GM23338 (cell line): ENCODE measurements around the gene ATP6V1A. TPM values are rescaled to one million over a fixed set of nuclear protein-coding genes. Genes with fewer than 3 reads are reported as not detected.

Experiments
- ATAC-seq: fragments of 200-7000 bp; cut with Tn5 transposase; 3 replicates; pipeline ENCODE4 v1.9.1; 2020
- DNase-seq: peaks from one replicate; pipeline ENCODE4 v3.0.0-alpha.2; 2015; ENCODE audit warnings: low spot score
- H2AFZ ChIP-seq: fragments of 200-600 bp; sonication (generic); 2 replicates; pipeline ENCODE4 v1.8.0; 2016; ENCODE audit warnings: antibody characterized with exemption, mild to moderate bottlenecking, moderate library complexity
- H3F3A ChIP-seq: fragments of 200-600 bp; sonication (generic); replicated peaks from 2 replicates; pipeline ENCODE4 v1.8.0; 2017; ENCODE audit warnings: antibody characterized with exemption, mixed run types, low read depth
- H3K27ac ChIP-seq: fragments of 200-600 bp; sonication (generic); 2 replicates; pipeline ENCODE4 v1.6.1; 2016; ENCODE audit warnings: low read depth
- H3K27me3 ChIP-seq: fragments of 200-600 bp; sonication (generic); 2 replicates; pipeline ENCODE4 v1.8.0; 2016; ENCODE audit warnings: mild to moderate bottlenecking, mixed run types, moderate library complexity; ENCODE audit not compliant: insufficient read depth
- H3K36me3 ChIP-seq: fragments of 200-600 bp; sonication (generic); 2 replicates; pipeline ENCODE4 v1.8.0; 2016; ENCODE audit warnings: mild to moderate bottlenecking; ENCODE audit not compliant: insufficient read depth
- H3K4me1 ChIP-seq: fragments of 200-600 bp; sonication (generic); 2 replicates; pipeline ENCODE4 v1.8.0; 2016; ENCODE audit warnings: mild to moderate bottlenecking, moderate library complexity; ENCODE audit not compliant: insufficient read depth
- H3K4me2 ChIP-seq: fragments of 200-600 bp; sonication (generic); 2 replicates; pipeline ENCODE4 v1.7.1; 2017; ENCODE audit warnings: mixed run types
- H3K4me3 ChIP-seq: fragments of 200-600 bp; sonication (generic); 2 replicates; pipeline ENCODE4 v1.6.1; 2016; ENCODE audit warnings: mixed run types
- H3K79me2 ChIP-seq: fragments of 200-600 bp; sonication (generic); replicated peaks from 2 replicates; pipeline ENCODE4 v1.8.0; 2017; ENCODE audit warnings: mild to moderate bottlenecking; ENCODE audit not compliant: insufficient read depth
- H3K9me2 ChIP-seq: fragments of 200-600 bp; sonication (generic); 2 replicates; pipeline ENCODE4 v1.8.0; 2017; ENCODE audit not compliant: insufficient read depth
- H4K20me1 ChIP-seq: fragments of 200-600 bp; sonication (generic); replicated peaks from 2 replicates; pipeline ENCODE4 v1.8.0; 2017; ENCODE audit warnings: mild to moderate bottlenecking; ENCODE audit not compliant: insufficient read depth
- H3K27ac Mint-ChIP-seq: 2 replicates; pipeline ENCODE4 v1.8.0; 2020; ENCODE audit warnings: inconsistent platforms, mild to moderate bottlenecking, moderate library complexity, mixed read lengths
- H3K27me3 Mint-ChIP-seq: 3 replicates; pipeline ENCODE4 v1.8.0; 2022; ENCODE audit warnings: low read depth, mild to moderate bottlenecking, moderate library complexity, mixed read lengths, inconsistent platforms; ENCODE audit not compliant: insufficient read depth, poor library complexity
- H3K36me3 Mint-ChIP-seq: 3 replicates; pipeline ENCODE4 v1.8.0; 2021; ENCODE audit warnings: low read depth, mild to moderate bottlenecking, inconsistent platforms, moderate library complexity, mixed read lengths
- H3K4me1 Mint-ChIP-seq: 3 replicates; pipeline ENCODE4 v1.8.0; 2020; ENCODE audit warnings: mild to moderate bottlenecking, inconsistent platforms, mixed read lengths
- H3K4me3 Mint-ChIP-seq: 3 replicates; pipeline ENCODE4 v1.8.0; 2021; ENCODE audit warnings: moderate library complexity, mild to moderate bottlenecking, inconsistent platforms, mixed read lengths
- H3K9me3 Mint-ChIP-seq: 3 replicates; pipeline ENCODE4 v1.8.0; 2020; ENCODE audit warnings: moderate library complexity, mild to moderate bottlenecking, inconsistent platforms, mixed read lengths
- EZH2phosphoT487 ChIP-seq: fragments of 200-600 bp; sonication (generic); IDR thresholded peaks from one replicate; pipeline ENCODE4 v1.8.1; 2018; ENCODE audit warnings: antibody characterized with exemption; ENCODE audit not compliant: unreplicated experiment
- JUNB ChIP-seq: IDR thresholded peaks from one replicate; pipeline ENCODE4 v1.6.1; 2016; ENCODE audit warnings: antibody characterized with exemption; ENCODE audit not compliant: unreplicated experiment
- POLR2AphosphoS5 ChIP-seq: IDR thresholded peaks from 2 replicates; pipeline ENCODE4 v1.6.1; 2016; ENCODE audit warnings: antibody characterized with exemption, low read depth
- ZNF114 ChIP-seq: fragments of 250-450 bp; sonication (Bioruptor Pico); IDR thresholded peaks from 2 replicates; pipeline ENCODE4 v1.5.0; 2020; ENCODE audit warnings: mild to moderate bottlenecking, moderate library complexity
- ZNF462 ChIP-seq: fragments of 250-450 bp; sonication (Bioruptor Pico); IDR thresholded peaks from 2 replicates; pipeline ENCODE4 v1.5.0; 2020; ENCODE audit warnings: mild to moderate bottlenecking, moderate library complexity
- polyA plus RNA-seq: library from polyadenylated mRNA; unstranded; fragments of >200 nt; fragmentation: Nextera tagmentation; extraction: Ambion mirVana; gene quantifications from 2 replicates; pipeline ENCODE4 v1.2.1, GENCODE V29; 2016
- total RNA-seq: library from RNA; depleted of rRNA; stranded (reverse); fragments of >200 nt; shearing (Covaris generic); gene quantifications from 2 replicates; pipeline ENCODE4 v1.2.3, GENCODE V29; 2014

Gene ATP6V1A
- total and polyA plus RNA-seq, 2 experiments from 2014 or later: 38.0 to 87.3 TPM

GRCh38 chr3:113829576-113830354, 82.9 kb downstream of the ATP6V1A start (continued):
- TF ChIP-seq ZNF462: no peak

- Histone ChIP-seq H3K27ac (no peak overlapping the region), H3K4me1 (peaks cover 13% of the 10 kb centered on the region; the same call in 1 of the 2 replicates), H3F3A (no peaks in the 10 kb centered on the region), H3K9me2 (peaks cover 5% of the 10 kb centered on the region; the same call in 1 of the 2 replicates), H3K4me3 (no peak overlapping the region), H4K20me1 (no peaks in the 10 kb centered on the region), H2AFZ (no peak overlapping the region), H3K4me2 (no peak overlapping the region), H3K79me2 (no peaks in the 10 kb centered on the region), H3K36me3 (no peaks in the 10 kb centered on the region), H3K27me3 (no peaks in the 10 kb centered on the region)
- H3K4me1 Mint-ChIP-seq: peaks cover 16% of the 10 kb centered on the region
- no peaks in the 10 kb centered on the region for H3K9me3 Mint-ChIP-seq
- ATAC-seq (no peak), DNase-seq (no peak)
- H3K27ac Mint-ChIP-seq: peak overlapping the region; percentile 70; the same call in 1 of the 2 replicates
- H3K4me3 Mint-ChIP-seq: no peak overlapping the region
- no peaks in the 10 kb centered on the region for H3K27me3 Mint-ChIP-seq
- no peaks in the 10 kb centered on the region for H3K36me3 Mint-ChIP-seq
- TF ChIP-seq POLR2AphosphoS5: no peak
- TF ChIP-seq ZNF114 (CRISPR knock-in tag): no peak
- no peak for TF ChIP-seq JUNB
- TF ChIP-seq ZNF462: no peak
- no peak for TF ChIP-seq EZH2phosphoT487
These were observed 84.2 kb downstream of the ATP6V1A start for GRCh38 chr3:113831103-113831355.
